IMR-90 (cell line): Measurements from ENCODE around the gene MLYCD. TPM values are rescaled to one million over a fixed set of nuclear protein-coding genes. Genes with fewer than 3 reads are reported as not detected.

ENCODE experiments used
- ATAC-seq: fragments of 200-7000 bp; cut with Tn5 transposase; 2 replicates; pipeline ENCODE4 v1.9.1; 2020; ENCODE audit warnings: low read depth, mild to moderate bottlenecking, moderate library complexity
- BruUV-seq: library from RNA; stranded (reverse); fragments of 400-500 nt; replicated peaks from 2 replicates; lab custom pipeline; 2021; lab: Mats Ljungman, UMichigan
- CTCF ChIA-PET: fragments of 300-600 bp; formaldehyde crosslinking; extraction: SDS; loops from one replicate; lab custom pipeline; 2021; ENCODE audit warnings: antibody characterized with exemption; lab: Yijun Ruan, JAX
- POLR2A ChIA-PET: fragments of 300-600 bp; sonication (Branson Sonifier 250); formaldehyde crosslinking; loops from one replicate; lab custom pipeline; 2022; ENCODE audit warnings: antibody characterized with exemption; ENCODE audit not compliant: unreplicated experiment; lab: Charles Lee
- DNase-seq: peaks from one replicate; pipeline ENCODE4 v3.0.0; 2013
- H2AFZ ChIP-seq: replicated peaks from 2 replicates; pipeline ENCODE3; 2013; ENCODE audit warnings: low read length, mild to moderate bottlenecking; ENCODE audit not compliant: poor library complexity
- H2AK5ac ChIP-seq: 2 replicates; pipeline ENCODE4 v1.6.1; 2013; ENCODE audit warnings: low read depth, low read length, inconsistent platforms
- H2AK9ac ChIP-seq: replicated peaks from 2 replicates; pipeline ENCODE3; 2013; ENCODE audit warnings: mild to moderate bottlenecking, low read depth, low read length, moderate library complexity; ENCODE audit not compliant: poor library complexity
- H2BK120ac ChIP-seq: 2 replicates; pipeline ENCODE4 v1.6.1; 2013; ENCODE audit warnings: low read depth, low read length, inconsistent platforms
- H2BK15ac ChIP-seq: 3 replicates; pipeline ENCODE4 v1.6.1; 2013; ENCODE audit warnings: low read depth, low read length, inconsistent platforms
- H2BK20ac ChIP-seq: 2 replicates; pipeline ENCODE4 v1.6.1; 2013; ENCODE audit warnings: low read depth, mild to moderate bottlenecking, inconsistent platforms, low read length, moderate library complexity
- H2BK5ac ChIP-seq: 2 replicates; pipeline ENCODE4 v1.6.1; 2013; ENCODE audit warnings: mild to moderate bottlenecking, low read depth, low read length, inconsistent platforms; ENCODE audit not compliant: poor library complexity, severe bottlenecking
- H3K14ac ChIP-seq: replicated peaks from 2 replicates; pipeline ENCODE4 v1.6.1; 2013; ENCODE audit warnings: low read depth, low read length, inconsistent platforms
- H3K18ac ChIP-seq: 2 replicates; pipeline ENCODE4 v1.6.1; 2013; ENCODE audit warnings: low read depth, low read length, control low read depth
- H3K23ac ChIP-seq: 2 replicates; pipeline ENCODE4 v1.6.1; 2013; ENCODE audit warnings: low read depth, low read length, inconsistent platforms
- H3K27ac ChIP-seq: 2 replicates; pipeline ENCODE4 v1.5.1; 2013; ENCODE audit warnings: mild to moderate bottlenecking, control low read depth, low read length; ENCODE audit not compliant: insufficient read depth
- H3K27me3 ChIP-seq: 2 replicates; pipeline ENCODE4 v1.6.1; 2013; ENCODE audit warnings: low read length; ENCODE audit not compliant: control insufficient read depth, insufficient read depth
- H3K36me3 ChIP-seq: 2 replicates; pipeline ENCODE4 v1.6.1; 2013; ENCODE audit warnings: low read length, mixed read lengths; ENCODE audit not compliant: control insufficient read depth, insufficient read depth
- H3K4ac ChIP-seq: 2 replicates; pipeline ENCODE4 v1.6.1; 2013; ENCODE audit warnings: low read depth, low read length, inconsistent platforms
- H3K4me1 ChIP-seq: 2 replicates; pipeline ENCODE4 v1.6.1; 2013; ENCODE audit warnings: low read length, mixed read lengths; ENCODE audit not compliant: control insufficient read depth, insufficient read depth
- H3K4me2 ChIP-seq: 2 replicates; pipeline ENCODE4 v1.6.1; 2013; ENCODE audit warnings: low read depth, mild to moderate bottlenecking, control low read depth, low read length, moderate library complexity
- H3K4me3 ChIP-seq: 2 replicates; pipeline ENCODE4 v1.5.1; 2013; ENCODE audit warnings: low read depth, mild to moderate bottlenecking, control low read depth, low read length, moderate library complexity; ENCODE audit not compliant: insufficient read depth
- H3K56ac ChIP-seq: 2 replicates; pipeline ENCODE4 v1.6.1; 2013; ENCODE audit warnings: low read length, inconsistent platforms; ENCODE audit not compliant: insufficient read depth; ENCODE audit errors: extremely low read depth
- H3K79me1 ChIP-seq, 2 experiments: 2 replicates each; pipeline ENCODE4 v1.6.1; 2013; ENCODE audit warnings: low read length in 2 of 2, inconsistent platforms in 1 of 2, low read depth in 1 of 2
- H3K9ac ChIP-seq: 2 replicates; pipeline ENCODE4 v1.6.1; 2013; ENCODE audit warnings: low read depth, low read length, control low read depth
- H3K9me1 ChIP-seq: 2 replicates; pipeline ENCODE4 v1.6.1; 2013; ENCODE audit warnings: low read length, inconsistent platforms; ENCODE audit not compliant: insufficient read depth
- H3K9me3 ChIP-seq: 2 replicates; pipeline ENCODE4 v1.6.1; 2013; ENCODE audit warnings: low read length; ENCODE audit not compliant: control insufficient read depth, insufficient read depth
- H4K20me1 ChIP-seq: 2 replicates; pipeline ENCODE4 v1.6.1; 2013; ENCODE audit warnings: low read length, inconsistent platforms; ENCODE audit not compliant: insufficient read depth
- H4K5ac ChIP-seq: 2 replicates; pipeline ENCODE4 v1.6.1; 2013; ENCODE audit warnings: mild to moderate bottlenecking, low read depth, low read length, control low read depth
- H4K8ac ChIP-seq, 2 experiments: 2 replicates each; pipeline ENCODE4 v1.6.1; 2013; ENCODE audit warnings: low read depth in 2 of 2, low read length in 2 of 2, control low read depth in 1 of 2, inconsistent platforms in 1 of 2
- H4K91ac ChIP-seq: 2 replicates; pipeline ENCODE4 v1.6.1; 2013; ENCODE audit warnings: low read depth, low read length, inconsistent platforms; ENCODE audit not compliant: insufficient read depth
- CEBPB ChIP-seq: IDR thresholded peaks from 2 replicates; pipeline ENCODE4 v1.6.1; 2012; ENCODE audit warnings: low read depth, low read length, improper control_type of control experiment
- FOS ChIP-seq: fragments of 150-350 bp; IDR thresholded peaks from 2 replicates; pipeline ENCODE4 v1.6.1; 2016; ENCODE audit warnings: low read depth, low read length
- MAFK ChIP-seq: IDR thresholded peaks from 2 replicates; pipeline ENCODE4 v1.6.1; 2012; ENCODE audit warnings: low read depth, low read length, improper control_type of control experiment
- RCOR1 ChIP-seq: IDR thresholded peaks from 2 replicates; pipeline ENCODE4 v1.6.1; 2012; ENCODE audit warnings: mild to moderate bottlenecking, low read length, improper control_type of control experiment; ENCODE audit not compliant: insufficient replicate concordance
- USF2 ChIP-seq: fragments of 150-350 bp; IDR thresholded peaks from 2 replicates; pipeline ENCODE4 v1.6.1; 2017; ENCODE audit warnings: mild to moderate bottlenecking, antibody characterized with exemption, low read length, low read depth
- WGBS, 2 experiments: methylation state at CpG; one replicate each; pipeline versions ENCODE4 v1.1.5 to v1.1.7; 2013; ENCODE audit warnings: missing lambda C conversion rate in 2 of 2; ENCODE audit not compliant: insufficient read length in 1 of 2; ENCODE audit errors: extremely low coverage in 2 of 2; 5-methylcytosine and 5-hydroxymethylcytosine counted together
- dilution Hi-C: fragments of 300-500 bp; cut with HindIII; formaldehyde crosslinking; loops from one replicate; pipeline ENCODE4 v1.14.3; 2018; ENCODE audit warnings: low sequenced_read_pairs; ENCODE audit not compliant: unreplicated experiment
- in situ Hi-C: fragments of 300-500 bp; cut with MboI; formaldehyde crosslinking; loops from 3 replicates; pipeline ENCODE4 v1.14.3; 2019; ENCODE audit warnings: low sequenced_read_pairs, inconsistent platforms, mixed read lengths
- intact Hi-C: fragments of 100-400 bp; cut with micrococcal nuclease; formaldehyde crosslinking; loops from 2 replicates; pipeline ENCODE4 v1.10.0; 2022
- polyA plus RNA-seq, 3 experiments: library from polyadenylated mRNA; depleted of rRNA; stranded (reverse); fragments of >200 nt; gene quantifications; 2 replicates each; pipeline ENCODE4 v1.2.3, GENCODE V29; 2012; ENCODE audit warnings: low replicate concordance in 1 of 3
- total RNA-seq: library from RNA; depleted of rRNA; stranded (reverse); fragments of >200 nt; gene quantifications from 2 replicates; pipeline ENCODE4 v1.2.3, GENCODE V29; 2012

MLYCD gene
- total and polyA plus RNA-seq, 2 of the 4 experiments (the other 2 are of a cell fraction), result 1.9 to 2.7 TPM

- in situ Hi-C loops, result loop anchor here (25.0 kb wide), 1 partner anchor 1597 kb away; no protein-coding TSS in a partner anchor
- BruUV-seq, result no TSS peak
- DNase-seq, result no peak
- no peak overlapping the region for H4K5ac ChIP-seq
- no peak overlapping the region for H3K4me2 ChIP-seq
- H2BK5ac ChIP-seq, result no peak overlapping the region
- H3K27me3 ChIP-seq, result peaks cover 19% of the 10 kb centered on the region
- intact Hi-C loops, result no loop called here
- no peak overlapping the region for H2AK5ac ChIP-seq
- ChIA-PET POLR2A (no interaction called here), CTCF (no interaction called here)
- ATAC-seq, result no peak
- no peaks in the 10 kb centered on the region for H3K9me1 ChIP-seq
- H2BK15ac ChIP-seq, result no peak overlapping the region
- no peak overlapping the region for H3K4me3 ChIP-seq
- 52% methylated on average over 5 of the region's 8 CpGs; no CpG with 5 or more reads in 1 of the 2 experiments for WGBS, 2 experiments
- no peak overlapping the region for H4K91ac ChIP-seq
- no peaks in the 10 kb centered on the region for H3K4me1 ChIP-seq
- dilution Hi-C loops, result no loop called here
- no peak overlapping the region for H3K23ac ChIP-seq
- no peak overlapping the region for H3K9ac ChIP-seq
- H2BK20ac ChIP-seq, result no peak overlapping the region
- no peak overlapping the region for H2AK9ac ChIP-seq
- H3K36me3 ChIP-seq, result no peaks in the 10 kb centered on the region
- no peak overlapping the region for H3K14ac ChIP-seq
- H2BK120ac ChIP-seq, result no peak overlapping the region
- no peaks in the 10 kb centered on the region for H3K9me3 ChIP-seq
- no peak overlapping the region for H3K4ac ChIP-seq
- TF ChIP-seq FOS (no peak), CEBPB (no peak), RCOR1 (no peak), USF2 (peak; percentile 15; the same call in 1 of the 2 replicates), MAFK (no peak)
- H3K56ac ChIP-seq, result no peak overlapping the region
- H3K79me1 ChIP-seq, result no peaks in the 10 kb centered on the region
- no peaks in the 10 kb centered on the region for H4K20me1 ChIP-seq
- no peak overlapping the region for H4K8ac ChIP-seq
- no peak overlapping the region for H3K18ac ChIP-seq
- H3K27ac ChIP-seq, result no peak overlapping the region
- no peak overlapping the region for H2AFZ ChIP-seq
Measured at GRCh38 chr16:83859265-83859664, 39.6 kb upstream of the MLYCD start.
